HG02610 (cell line): ENCODE measurements around the gene KLK3.
"Not testable (repeated sequence)": the region's sequence is repeated elsewhere in the genome, so short reads cannot be mapped to it uniquely, and the experiment has no call there.

ENCODE experiments used
- ATAC-seq: cut with Tn5 transposase; IDR thresholded peaks from one replicate; pipeline ENCODE4 v1.9.1; 2021; ENCODE audit warnings: mild to moderate bottlenecking, moderate library complexity; ENCODE audit not compliant: unreplicated experiment

The KLK3 gene

DNA sequence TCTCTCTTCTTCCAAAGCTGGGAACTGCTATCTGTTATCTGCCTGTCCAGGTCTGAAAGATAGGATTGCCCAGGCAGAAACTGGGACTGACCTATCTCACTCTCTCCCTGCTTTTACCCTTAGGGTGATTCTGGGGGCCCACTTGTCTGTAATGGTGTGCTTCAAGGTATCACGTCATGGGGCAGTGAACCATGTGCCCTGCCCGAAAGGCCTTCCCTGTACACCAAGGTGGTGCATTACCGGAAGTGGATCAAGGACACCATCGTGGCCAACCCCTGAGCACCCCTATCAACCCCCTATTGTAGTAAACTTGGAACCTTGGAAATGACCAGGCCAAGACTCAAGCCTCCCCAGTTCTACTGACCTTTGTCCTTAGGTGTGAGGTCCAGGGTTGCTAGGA is 5.1 kb downstream of the KLK3 start:
- ATAC-seq: no peak

DNA sequence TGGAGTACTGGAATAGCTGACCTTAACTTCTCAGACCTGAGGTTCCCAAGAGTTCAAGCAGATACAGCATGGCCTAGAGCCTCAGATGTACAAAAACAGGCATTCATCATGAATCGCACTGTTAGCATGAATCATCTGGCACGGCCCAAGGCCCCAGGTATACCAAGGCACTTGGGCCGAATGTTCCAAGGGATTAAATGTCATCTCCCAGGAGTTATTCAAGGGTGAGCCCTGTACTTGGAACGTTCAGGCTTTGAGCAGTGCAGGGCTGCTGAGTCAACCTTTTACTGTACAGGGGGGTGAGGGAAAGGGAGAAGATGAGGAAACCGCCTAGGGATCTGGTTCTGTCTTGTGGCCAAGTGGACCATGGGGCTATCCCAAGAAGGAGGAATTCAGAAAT is 6.3 kb downstream of the KLK3 start:
- ATAC-seq: no peak

DNA sequence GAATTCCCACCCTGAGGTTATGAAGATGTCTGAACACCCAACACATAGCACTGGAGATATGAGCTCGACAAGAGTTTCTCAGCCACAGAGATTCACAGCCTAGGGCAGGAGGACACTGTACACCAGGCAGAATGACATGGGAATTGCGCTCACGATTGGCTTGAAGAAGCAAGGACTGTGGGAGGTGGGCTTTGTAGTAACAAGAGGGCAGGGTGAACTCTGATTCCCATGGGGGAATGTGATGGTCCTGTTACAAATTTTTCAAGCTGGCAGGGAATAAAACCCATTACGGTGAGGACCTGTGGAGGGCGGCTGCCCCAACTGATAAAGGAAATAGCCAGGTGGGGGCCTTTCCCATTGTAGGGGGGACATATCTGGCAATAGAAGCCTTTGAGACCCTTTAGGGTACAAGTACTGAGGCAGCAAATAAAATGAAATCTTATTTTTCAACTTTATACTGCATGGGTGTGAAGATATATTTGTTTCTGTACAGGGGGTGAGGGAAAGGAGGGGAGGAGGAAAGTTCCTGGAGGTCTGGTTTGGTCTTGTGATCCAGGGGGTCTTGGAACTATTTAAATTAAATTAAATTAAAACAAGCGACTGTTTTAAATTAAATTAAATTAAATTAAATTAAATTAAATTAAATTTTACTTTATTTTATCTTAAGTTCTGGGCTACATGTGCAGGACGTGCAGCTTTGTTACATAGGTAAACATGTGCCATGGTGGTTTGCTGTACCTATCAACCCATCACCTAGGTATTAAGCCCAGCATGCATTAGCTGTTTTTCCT is 7.0 kb downstream of the KLK3 start:
- no peak for ATAC-seq

- no peak for ATAC-seq
Observed at GRCh38 chr19:50869479-50869878, 14.8 kb downstream of the KLK3 start.

- ATAC-seq: no peak
Observed at GRCh38 chr19:50870417-50871089, 15.8 kb downstream of the KLK3 start.

- no peak for ATAC-seq
Observed at GRCh38 chr19:50873056-50873455, 18.3 kb downstream of the KLK3 start, which contains the start of gene KLK2. TSS of gene KLK2 (plus strand) at chr19:50873439. CDS start at chr19:50873474, 35 bp downstream.

DNA sequence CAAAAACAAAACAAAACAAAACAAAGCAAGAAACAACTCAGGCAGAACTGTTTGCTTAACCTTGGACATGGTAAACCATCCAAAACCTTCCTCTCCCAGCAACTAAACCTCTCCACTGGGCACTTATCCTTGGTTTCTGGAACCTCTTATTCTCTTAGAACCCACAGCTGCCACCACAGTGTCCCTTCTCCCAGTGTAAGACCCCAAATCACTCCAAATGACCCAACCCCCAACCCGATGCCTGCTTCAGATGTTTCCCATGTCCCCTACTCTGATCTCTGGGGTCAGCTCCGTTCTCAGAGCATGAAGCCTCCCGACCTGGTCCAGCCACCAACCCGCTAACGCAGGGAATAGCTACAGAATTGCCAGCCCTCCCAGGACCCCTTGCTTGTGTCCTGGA is 19.5 kb downstream of the KLK3 start:
- ATAC-seq: no peak

- no peak for ATAC-seq
Observed at GRCh38 chr19:50875795-50876422, 21.2 kb downstream of the KLK3 start.

- ATAC-seq: no peak
Observed at GRCh38 chr19:50876456-50876855, 21.7 kb downstream of the KLK3 start.

DNA sequence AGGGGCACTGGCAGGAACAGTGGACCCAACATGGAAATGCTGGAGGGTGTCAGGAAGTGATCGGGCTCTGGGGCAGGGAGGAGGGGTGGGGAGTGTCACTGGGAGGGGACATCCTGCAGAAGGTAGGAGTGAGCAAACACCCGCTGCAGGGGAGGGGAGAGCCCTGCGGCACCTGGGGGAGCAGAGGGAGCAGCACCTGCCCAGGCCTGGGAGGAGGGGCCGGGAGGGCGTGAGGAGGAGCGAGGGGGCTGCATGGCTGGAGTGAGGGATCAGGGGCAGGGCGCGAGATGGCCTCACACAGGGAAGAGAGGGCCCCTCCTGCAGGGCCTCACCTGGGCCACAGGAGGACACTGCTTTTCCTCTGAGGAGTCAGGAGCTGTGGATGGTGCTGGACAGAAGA is 22.6 kb downstream of the KLK3 start:
- ATAC-seq: no peak

DNA sequence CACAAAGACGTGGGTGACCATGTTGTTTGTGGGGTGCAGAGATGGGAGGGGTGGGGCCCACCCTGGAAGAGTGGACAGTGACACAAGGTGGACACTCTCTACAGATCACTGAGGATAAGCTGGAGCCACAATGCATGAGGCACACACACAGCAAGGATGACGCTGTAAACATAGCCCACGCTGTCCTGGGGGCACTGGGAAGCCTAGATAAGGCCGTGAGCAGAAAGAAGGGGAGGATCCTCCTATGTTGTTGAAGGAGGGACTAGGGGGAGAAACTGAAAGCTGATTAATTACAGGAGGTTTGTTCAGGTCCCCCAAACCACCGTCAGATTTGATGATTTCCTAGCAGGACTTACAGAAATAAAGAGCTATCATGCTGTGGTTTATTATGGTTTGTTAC is 24.1 kb downstream of the KLK3 start:
- no peak for ATAC-seq

DNA sequence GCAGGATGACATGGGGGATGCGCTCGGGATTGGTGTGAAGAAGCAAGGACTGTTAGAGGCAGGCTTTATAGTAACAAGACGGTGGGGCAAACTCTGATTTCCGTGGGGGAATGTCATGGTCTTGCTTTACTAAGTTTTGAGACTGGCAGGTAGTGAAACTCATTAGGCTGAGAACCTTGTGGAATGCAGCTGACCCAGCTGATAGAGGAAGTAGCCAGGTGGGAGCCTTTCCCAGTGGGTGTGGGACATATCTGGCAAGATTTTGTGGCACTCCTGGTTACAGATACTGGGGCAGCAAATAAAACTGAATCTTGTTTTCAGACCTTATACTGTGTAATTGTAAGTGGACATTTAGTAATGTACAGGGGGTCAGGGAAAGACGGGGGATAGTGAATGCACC is 25.5 kb downstream of the KLK3 start:
- ATAC-seq: no peak

DNA sequence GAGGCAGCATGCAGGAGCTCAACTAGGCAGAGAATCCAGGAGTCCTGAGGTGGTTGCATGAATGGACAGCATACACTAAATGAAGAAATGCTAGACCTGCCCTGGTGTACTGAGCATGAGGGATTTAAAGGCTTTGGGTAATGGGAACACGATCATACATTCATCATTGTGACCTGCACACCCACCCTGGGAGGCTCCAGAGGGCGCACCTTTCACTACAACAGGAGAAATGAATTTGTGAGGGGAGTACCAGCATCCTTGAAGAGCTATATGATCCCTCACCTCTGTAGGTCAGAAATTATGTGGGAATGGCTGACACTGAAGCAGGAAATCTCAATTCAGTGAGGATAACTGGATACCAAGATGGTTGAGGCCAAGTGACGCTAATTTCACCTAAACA is 27.5 kb downstream of the KLK3 start:
- ATAC-seq: no peak

- no peak for ATAC-seq
Observed at GRCh38 chr19:50889638-50890037, 34.9 kb downstream of the KLK3 start.

DNA sequence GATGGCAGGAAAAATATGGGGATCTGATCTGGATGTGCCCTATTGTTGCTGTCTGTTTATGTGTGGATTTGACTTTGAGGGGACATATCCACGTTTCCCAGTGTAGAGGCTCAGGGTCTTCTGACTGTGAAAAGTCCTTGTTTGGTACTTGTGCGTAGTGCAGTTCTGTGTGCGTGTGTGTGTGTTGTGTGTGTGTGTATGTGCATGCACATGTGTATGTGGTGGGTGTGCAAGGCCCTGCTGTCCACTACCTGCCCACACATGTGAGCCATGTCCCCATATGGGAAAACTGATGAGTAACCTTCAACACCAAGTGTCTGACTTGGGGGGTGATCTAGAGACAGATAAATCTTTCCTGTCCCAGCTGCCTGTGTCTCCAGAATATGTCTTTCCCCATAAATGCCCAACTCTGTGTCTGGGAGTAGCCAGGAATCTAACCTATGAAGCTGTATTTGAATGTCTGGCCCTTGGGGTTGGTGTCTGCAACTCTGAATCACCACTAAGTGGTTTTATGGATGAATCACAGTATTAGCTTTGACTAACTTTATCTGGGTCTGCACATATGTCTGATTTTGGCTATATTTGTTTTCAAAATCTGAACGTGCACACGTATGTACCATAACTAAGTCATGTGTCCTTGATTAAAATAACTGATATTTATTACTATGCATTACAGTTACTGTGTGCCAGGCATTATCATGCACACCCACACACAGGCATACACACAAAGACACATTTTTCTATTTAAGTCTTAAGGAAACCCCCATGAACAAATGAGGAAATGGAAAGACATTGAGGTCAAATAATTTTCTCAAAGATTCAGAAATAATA is 35.9 kb downstream of the KLK3 start:
- ATAC-seq: no peak

GRCh38 chr19:50891253-50891625 is 36.5 kb downstream of the KLK3 start:
- ATAC-seq: no peak

DNA sequence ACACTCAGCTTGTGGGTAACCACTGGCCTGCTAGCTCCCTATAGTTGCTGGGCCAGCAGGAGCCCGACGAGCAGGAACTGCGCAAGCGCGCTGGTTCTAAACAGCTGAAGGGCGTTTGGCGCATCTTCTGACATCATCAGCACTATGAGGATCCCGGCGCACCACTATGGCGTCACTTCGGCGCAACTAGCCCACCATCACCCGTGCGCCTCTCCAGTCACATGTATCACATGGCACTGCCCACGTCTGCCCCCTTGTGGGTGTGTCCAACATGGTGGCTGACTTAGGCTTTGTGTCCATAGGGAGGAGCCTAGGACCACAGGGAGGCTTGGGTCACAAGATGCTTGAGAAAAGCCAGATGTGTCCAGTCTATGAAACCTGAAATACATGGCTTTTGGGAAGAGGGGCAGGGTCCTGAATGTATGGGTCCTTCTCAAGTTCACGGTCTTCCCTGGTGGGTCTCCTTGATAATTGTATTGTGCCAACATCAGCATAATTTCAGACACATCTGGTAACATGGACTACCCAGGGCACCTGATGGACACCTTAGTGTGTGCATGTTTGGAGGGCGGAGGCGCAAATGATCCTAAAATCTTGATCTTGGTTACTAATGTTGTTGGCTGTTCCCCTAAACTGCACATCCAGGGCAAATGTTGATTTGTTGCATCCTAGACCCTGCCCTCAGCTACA is 38.5 kb downstream of the KLK3 start:
- no peak for ATAC-seq

- no peak for ATAC-seq
Observed at GRCh38 chr19:50894478-50895356, 40.0 kb downstream of the KLK3 start.

- ATAC-seq: not testable (repeated sequence)
Observed at GRCh38 chr19:50896089-50896590, 41.4 kb downstream of the KLK3 start.
